GM19372 (cell line): ENCODE measurements around the gene FUCA2.
"Not testable (repeated sequence)": the region's sequence is repeated elsewhere in the genome, so short reads cannot be mapped to it uniquely, and the experiment has no call there.

Experiments used
- ATAC-seq: cut with Tn5 transposase; IDR thresholded peaks from one replicate; pipeline ENCODE4 v1.9.1; 2021; ENCODE audit warnings: mild to moderate bottlenecking, low read depth, moderate library complexity; ENCODE audit not compliant: unreplicated experiment

The FUCA2 gene

DNA sequence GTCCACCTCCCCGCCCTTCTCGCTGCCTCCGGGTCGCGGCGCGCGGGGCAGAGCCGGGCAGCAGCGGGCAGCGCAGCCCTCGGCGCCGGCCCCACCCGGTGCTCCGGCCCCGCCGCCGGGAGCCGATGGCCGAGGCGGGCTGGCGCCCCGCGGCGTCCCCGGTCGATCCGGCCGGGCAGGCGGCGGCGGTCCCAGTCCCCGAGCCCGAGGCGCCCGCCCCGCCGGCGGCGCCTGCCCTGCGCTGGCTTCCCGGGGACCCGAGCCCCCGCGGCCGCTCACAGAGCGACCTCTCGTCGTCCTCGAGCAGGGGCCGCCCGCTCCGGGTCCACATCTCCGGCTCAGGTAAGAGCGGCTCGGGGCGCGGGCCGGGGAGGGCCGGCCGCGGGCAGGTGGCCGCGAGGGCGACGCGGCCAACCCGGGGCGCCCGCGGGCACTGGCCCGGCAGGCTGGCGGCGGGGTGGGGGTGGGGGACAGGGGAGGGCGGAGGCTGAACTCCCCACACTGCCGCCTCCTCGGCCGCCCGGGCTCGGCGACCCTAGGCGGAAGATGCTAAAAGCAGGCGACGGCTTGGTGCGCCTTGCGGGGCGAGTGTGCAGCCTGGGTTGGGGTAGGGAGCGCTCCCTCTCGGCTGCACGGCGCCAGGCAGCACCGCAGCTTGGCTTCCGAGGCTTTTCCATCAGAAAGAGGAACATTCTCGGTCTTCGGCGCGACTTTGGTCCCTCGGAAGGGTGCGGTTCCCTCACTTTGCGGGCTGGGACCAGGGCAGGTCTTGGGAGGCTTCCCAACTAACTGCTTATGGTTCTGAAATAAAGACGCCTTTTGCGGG is 25.6 kb upstream of the FUCA2 start:
- peak; percentile 62 for ATAC-seq

DNA sequence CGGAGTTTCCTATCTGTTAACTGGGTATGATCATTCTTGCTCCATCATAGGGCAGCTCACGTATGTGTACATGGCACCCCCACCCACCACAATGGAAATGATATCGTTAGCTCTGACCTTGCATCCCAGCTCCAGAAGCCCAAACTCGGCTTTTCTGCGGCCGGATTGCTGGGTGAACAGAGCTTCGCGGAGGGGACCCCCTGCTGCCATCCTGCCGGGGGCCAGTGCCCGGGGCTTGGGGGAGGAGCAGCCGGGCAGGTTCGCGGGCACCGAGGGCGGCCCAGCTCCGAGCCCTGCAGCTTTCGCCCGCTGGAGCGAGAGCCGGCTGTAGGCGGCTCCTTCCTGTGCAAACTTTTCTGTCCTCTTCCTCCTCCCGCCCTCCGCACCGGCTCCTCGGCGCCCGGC is 24.9 kb upstream of the FUCA2 start:
- ATAC-seq, result peak; percentile 72

DNA sequence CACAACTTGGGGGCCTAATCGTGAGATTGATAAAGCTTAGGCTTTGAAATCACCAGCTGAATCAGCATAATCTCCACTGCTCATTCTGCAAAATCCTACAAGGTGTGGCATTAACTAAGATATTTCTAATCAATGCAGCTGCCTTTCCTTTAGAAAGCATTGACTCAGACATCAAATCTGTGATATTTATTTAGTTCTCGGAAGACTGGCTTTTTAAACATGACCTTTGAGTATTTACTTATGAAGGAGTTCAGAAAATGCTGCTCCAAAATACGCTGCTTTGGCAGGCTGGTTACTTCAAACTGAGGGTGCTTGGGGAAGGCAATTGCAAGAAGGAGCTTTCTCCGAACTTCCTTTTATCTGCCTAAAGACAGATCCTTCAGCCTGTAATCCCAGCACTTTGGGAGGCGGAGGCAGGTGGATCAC is 23.7 kb upstream of the FUCA2 start:
- ATAC-seq, result no peak

DNA sequence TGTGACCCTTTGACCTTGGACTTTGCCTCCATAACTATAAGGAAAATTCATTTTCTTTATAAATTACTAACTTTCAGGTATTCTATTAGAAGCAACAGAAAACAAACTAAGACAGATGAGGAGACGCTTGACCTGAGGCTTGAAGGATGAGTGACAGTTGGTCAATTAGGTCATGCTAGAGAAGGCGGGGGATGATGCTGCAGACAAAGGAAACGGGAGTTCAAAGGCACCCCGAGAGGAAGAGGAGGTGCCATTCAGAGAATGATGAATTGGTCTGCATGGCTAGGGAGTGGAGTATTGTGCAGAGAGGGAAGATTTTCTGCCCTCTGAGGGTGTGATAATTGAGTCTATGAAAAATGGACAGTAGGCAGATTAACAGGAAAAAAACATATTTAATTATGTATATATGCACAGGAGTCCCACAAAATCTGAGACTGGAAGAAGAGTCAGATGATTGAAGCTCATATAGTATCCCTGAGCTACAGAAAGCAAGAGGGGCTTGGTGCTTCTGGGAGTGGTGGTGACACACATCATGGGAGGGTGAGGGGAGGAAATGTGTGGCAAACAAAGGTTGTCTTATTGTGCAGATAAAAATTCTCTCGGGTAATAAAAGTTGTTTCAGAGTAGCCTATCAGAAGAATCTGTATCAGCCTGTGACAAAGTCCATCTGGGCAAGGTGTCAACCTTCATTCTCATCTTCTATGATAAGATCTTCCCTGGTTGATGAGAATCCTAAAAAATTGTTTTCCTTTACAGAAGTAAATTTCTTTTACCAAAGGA is 20.4 kb upstream of the FUCA2 start:
- no peak for ATAC-seq

DNA sequence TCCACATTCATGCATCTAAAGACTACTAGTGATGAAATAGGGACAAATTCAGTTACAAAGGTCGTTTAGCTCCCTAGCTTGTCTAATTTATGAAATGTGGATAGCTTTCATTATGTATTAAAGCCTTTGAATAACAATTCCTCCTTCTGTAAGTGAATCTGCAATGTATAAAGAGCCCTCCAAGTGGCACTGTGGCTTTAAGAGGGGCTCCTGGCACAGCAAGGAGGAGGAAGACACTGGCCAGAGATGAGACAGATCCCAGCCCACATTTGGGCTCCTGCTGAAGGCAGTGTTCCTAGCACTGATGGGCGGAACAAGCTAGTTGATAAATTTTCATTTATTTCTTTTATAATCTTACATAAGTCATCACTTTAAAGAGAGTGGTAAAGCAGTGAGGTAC is 17.6 kb upstream of the FUCA2 start:
- no peak for ATAC-seq

DNA sequence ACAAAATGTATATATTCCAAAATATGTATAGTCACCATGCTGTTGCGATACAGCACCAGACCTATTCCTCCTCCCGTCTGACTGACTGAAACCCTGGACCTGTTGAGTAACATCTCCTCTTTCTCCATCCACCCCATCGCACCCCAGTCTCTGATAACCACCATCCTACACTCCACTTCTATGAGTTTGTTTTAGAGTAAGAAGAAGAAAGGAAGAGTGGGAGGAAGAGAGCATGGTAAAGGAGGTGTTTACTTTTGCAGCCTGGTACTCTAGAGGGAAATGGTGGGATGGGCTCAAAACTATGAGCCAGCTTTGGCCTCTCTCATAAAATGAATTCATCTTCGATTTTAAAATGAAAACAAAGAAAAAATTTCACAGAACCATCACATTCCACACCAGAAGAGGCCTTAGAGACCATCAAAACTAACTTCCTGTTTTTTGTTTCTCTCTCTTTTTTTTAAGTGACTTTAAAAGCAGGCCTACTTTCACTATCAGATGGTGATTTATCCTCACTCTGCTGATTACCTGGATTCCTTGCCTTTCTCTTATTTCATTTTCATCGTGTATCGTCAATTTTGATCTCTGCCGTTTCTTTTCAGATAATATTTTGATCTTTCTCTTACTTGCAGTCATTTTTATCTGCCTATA is 16.8 kb upstream of the FUCA2 start:
- ATAC-seq, result peak; percentile 66

DNA sequence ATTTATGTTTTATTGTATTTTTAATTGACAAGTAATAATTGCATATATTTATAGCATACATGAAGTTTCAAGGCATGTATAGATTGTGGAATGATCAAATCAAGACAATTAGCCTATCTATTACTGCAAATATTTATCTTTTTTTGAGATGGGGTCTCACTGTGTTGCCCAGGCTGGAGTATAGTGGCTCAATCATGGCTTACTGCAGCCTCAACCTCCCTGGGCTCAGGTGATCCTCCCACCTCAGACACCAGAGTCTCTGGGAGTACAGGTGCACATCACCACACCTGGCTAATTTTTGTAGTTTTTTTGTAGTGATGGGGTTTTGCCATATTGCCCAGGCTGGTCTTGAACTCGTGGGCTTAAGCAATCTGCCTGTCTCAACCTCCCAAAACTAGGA is 16.2 kb upstream of the FUCA2 start:
- ATAC-seq, result no peak

DNA sequence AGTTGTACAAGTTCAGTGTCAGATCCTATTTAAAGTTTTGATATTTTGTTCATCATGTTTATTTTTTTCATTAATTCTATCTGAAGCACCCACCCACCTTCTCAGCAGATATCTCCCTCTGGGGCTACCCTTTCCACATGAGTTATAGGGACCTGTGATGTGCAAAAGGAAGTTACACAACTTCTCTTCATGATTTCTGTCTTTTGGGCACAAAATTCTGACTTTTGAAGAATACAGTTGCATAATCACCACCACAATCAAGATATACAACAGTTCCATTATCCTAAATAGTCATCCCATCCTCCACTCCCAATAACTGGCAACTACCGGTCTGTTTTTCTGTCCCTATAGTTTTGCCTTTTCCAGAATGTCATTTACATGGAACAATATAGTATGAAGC is 13.8 kb upstream of the FUCA2 start:
- no peak for ATAC-seq

DNA sequence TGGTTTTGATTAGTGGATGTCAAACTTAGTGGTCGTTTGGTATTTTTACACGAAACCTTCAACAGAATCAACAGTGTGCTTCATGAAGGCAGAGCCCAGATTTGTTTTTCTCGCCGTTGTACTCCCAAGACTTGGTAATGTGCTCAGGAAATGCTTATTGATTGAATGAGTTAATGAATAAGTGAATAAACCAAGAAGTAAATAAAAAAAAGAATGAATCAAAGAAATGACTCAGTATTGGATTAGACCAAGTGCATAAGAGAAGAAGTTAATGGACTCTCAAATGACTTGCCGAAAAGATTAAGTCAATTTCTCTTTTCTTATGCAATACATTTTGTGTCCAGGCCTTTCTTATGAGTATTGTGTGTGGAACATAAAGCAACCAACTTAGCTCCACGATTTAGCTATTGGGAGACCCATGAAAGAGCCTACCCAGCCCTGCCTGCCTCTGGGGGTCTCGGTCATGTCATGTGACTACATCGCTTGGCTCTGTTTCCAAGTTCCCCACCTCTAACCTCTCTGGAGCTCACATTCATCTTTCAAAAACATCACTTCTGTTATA is 10.6 kb upstream of the FUCA2 start:
- ATAC-seq, result no peak

DNA sequence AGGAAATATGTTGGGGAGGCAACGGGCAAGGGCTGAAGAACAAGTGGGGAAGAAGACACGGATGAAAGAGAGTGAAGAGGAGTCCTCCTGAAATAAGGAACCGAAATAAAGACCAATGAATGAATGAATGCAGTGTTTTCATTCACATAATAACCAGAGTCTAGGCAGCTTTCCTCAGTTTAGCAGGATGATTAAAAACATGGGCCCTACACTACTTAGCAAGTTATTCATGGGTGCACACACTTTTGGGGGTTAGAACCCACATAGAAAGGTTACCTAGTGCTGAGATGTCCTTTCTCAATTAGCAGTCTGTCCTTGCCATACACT is 5.9 kb upstream of the FUCA2 start:
- ATAC-seq, result no peak

DNA sequence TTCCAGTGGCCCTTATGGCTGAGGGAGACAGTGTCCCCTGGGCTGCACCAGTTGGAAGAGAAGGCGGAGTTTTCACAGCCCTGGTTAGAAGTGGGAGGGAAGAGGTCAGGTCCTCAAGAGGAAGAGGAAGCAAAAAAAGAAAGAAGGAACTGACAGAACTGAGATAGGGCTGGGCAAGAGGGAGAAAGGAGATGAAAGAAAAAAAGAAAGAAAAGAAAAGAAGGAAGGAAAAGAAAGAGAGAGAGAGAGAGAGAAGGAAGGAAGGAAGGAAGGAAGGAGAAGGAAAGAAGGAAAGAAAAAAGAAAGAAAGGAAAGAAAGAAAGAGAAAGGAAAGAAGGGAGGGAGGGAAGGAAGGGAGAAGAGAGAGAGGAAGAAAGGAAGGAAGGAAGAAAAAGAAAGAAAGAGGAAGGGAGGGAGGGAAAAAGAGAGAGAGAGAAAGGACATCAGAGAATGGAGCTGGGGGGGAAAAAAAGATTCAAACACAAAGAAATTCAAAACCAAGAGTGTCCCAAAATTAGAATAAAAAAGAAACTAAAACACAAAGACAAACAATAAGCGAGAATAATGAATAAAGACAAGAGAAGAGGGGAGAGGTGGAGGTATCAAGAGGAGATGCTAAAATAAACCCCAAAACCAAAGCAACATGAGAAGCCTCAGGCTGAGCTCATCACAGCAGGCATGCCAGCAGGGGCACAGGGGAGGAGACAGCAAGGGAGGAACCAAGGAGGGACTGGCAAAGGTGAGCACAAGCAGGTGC is 5.3 kb upstream of the FUCA2 start:
- no peak for ATAC-seq

DNA sequence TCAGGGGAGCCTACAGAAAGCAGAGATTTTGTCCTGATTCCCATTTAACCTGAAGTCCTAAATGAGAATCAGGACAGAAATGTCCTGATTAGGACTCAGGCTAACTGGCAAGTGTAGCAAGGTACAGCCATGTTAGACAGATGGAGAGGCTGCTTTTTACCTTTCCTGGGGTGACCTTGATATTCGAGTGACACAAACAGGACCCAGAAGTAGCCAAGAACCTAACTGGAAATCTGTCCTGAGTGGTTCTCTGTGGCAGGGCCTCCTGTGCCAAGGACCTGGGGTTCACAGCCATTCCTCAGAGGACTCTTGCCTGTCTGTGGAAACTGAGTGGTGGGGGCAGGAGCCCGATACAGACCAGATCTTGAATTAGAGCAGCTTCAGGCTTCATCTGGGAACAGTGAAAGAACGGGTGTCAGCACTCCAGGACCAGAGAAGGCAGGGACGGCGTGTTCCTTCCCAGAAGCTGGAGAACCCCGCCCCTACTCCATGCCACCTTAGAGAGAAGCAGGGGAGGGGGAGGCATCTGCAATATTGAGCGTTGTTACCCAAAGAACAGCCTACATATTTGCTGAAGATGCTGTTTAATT is 4.3 kb upstream of the FUCA2 start:
- ATAC-seq, result no peak

DNA sequence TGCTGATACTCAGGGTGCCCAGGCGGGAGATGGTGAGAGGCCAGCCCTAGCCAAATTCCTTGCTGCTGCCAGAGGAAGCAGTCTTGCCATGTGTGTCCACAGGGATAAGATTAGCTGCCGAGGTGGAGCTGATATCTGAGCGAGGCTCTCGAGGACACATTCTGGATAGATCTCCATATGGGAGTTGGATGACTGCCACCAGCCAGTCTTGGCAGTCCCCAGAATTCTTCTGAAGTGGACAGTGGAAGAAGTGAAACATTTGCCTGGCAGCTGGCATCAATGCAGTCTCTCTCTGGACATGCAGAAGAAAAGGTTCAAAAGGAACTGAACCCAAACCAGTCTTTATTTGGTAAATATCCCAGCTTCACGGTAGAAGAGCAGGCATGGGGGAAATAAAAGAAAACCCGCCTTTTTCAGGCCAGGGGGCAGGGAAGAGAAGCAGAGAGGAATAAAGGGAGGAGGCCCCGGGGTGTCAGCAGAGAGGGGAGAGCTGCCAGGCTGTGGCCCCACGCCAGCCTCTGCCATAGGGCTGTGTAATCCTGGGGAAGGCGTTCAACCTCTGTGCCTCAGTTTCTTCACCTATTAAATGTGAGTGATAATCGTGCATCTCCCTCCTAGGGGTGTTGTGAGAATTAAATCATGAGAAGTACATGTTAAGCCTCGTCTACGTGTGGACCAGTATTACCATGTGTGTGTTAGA is 3.7 kb upstream of the FUCA2 start:
- no peak for ATAC-seq

DNA sequence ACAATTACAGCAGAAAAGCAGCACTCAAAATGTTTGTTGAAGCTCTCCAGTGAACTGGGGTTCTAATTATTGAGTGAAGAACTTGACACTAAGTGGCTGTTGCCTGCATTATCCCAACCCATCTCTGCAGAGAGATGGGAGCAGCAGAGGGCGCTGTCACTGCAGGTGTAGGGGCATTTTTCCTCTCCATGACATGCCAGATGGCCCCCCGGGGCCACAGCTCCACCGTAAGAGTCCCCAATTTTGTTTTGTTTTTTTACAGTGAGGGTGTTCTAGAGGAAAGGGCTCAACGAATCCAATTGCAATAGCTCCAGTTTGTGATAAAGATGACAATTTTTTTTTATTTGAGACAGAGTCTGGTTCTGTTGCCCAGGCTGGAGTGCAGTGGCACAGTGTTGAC is 1.9 kb upstream of the FUCA2 start:
- no peak for ATAC-seq

DNA sequence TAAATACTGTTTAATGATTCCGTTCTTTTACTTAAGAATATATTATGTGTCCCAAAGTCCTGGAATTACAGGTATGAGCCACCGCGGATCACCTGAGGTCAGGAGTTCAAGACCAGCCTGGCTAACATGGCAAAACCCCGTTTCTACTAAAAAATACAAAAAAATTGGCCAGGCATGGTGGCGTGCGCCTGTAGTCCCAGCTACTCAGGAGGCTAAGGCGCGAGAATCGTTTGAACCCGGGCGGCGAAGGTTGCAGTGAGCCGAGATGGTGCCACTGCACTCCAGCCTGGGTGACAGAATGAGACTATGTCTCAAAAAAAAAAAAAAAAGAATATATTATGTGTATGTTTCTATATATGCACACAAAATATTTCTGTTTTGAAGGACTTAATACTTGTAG is 1.2 kb downstream of the FUCA2 start:
- not testable (repeated sequence) for ATAC-seq

DNA sequence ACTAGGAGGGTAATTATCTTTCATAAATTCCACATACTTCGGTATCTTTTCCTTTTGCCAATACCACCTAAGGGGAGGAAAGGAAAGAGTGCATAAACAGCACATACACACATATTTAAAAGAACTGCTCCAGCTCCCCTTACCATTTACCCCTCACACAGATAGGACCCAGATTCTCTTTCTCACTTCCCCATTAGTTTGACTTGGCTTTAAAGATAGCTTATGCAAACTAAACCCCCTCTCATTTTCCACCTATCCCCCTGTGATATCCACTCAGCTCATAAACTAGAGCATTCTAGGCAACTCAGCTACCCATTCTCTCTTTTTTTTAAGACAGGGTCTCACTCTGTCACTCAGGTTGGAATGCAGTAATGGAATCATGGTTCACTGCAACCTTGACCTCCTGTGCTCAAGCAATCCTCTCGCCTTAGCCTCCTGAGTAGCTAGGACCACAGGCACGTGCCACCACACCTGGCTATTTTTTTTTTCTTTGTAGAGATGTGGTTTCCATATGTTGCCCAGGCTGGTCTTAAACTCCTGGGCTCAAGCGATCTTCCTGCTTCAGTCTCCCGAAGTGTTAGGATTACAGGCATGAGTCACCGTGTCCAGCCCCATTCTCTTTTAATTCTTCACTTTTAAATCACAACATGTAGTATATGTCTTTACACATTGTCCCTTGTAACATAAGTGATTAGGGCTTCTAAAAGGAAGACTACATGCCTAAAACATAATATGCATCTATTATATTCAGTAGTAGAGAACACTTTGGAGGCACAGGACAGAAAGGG is 4.0 kb downstream of the FUCA2 start:
- peak; percentile 31 for ATAC-seq

DNA sequence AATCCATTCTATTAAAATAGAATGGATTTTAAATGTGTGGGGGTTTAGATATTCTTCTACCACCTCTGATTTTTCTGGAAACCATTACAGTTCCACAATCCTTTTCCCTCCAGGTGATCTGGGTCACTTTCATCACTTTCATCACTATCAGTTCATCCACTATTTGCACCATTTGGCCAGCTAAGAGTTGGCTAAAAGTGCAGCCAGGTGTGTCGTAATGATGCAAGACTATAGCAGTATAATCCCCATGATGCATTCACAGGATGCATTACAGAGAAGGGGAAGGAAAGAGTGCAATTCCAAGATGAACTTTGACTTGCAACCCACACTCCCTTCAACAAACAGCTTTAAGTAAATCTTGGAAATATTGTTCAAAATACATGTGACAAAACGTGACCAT is 4.9 kb downstream of the FUCA2 start:
- ATAC-seq, result no peak

DNA sequence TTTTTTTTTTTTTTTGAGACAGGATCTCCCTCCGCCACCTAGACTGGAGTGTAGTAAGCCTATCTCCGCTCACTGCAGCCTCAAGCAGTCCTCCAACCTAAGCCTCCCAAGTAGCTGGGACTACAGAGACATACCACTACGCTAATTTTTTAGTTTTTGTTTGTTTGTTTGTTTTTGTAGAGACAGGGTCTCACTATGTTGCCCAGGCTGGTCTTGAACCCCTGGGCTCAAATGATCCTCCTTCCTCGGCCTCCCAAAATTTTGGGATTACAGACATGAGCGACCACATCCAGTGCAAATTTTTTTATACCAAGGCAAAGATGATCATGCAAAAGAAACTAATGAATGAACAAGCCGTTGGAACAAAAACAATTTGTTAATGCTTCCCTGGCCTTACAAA is 5.3 kb downstream of the FUCA2 start:
- ATAC-seq, result no peak

DNA sequence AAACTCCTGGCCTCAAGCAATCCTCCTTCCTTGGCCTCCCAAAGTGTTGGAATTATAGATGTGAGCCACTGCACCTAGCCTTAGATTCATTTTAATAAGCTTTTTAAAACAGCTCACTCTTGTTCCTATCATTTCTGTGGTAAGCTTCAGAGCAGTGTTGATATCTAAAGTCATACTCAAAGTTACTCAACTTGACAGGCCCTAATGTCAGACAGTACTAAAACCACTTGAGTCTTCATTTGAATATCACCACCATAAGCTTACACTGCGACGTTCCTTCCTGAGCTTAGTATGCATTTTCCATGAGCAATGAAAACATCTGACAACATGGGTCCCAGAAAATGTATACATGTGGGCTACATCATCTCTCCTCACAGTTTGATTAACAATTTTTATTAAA is 6.0 kb downstream of the FUCA2 start:
- ATAC-seq, result no peak
